ELF-1 (cell line): ENCODE results near the gene CTIF.
"Not testable (repeated sequence)": the region's sequence is repeated elsewhere in the genome, so short reads cannot be mapped to it uniquely, and the experiment has no call there.

Experiments
- DNase-seq: peaks from one replicate; pipeline ENCODE4 v3.0.0-alpha.2; 2016; ENCODE audit warnings: low read depth, low spot score

The CTIF gene

DNA sequence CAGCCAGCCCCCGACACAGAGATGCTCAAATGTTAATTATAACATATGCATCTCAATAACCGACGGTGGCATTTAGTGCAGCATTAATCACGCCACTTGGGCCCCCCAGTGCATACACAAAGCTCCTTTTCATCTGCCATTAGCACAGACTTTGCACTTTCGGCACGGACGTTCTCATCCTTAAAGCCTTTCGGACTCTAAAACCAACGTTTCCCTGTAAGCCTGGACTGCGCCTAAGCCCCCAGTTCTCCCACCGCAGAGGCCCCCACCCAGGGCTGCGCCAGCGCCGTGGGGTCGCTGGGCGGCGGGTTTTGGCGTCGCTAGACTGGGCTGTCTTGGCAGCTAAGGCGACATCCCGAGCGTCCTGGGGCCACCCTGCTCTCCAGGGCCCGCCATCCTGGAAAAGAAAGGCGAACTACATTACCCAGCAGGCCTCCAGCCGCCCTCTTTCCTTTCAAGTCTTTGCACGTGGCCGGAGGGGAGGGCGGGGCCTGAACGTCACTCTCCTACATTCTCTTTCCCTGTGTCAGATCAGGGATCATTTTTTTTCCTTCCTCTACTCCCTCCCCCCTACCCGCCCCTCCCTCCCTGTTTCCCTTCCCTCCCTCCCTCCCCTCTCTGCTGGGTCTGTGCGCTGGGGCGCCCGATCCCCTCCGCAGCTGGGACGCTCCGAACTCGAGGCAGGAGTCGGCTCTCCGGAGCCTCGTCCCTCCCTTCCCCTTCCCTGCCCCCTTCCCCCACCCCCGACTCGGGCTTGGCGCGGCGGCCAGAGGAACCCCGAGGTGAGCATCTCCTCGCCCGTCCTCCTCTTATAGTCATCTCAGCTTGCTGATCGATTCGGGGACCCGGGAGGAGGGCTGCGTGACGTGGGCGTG lies at the start of gene CTIF:
Gene CTIF, plus strand, starts transcription at position 501 of the 875 bp plus-strand sequence. CDS start 80,535 bp downstream, outside the sequence.
- DNase-seq = peak; percentile 99

DNA sequence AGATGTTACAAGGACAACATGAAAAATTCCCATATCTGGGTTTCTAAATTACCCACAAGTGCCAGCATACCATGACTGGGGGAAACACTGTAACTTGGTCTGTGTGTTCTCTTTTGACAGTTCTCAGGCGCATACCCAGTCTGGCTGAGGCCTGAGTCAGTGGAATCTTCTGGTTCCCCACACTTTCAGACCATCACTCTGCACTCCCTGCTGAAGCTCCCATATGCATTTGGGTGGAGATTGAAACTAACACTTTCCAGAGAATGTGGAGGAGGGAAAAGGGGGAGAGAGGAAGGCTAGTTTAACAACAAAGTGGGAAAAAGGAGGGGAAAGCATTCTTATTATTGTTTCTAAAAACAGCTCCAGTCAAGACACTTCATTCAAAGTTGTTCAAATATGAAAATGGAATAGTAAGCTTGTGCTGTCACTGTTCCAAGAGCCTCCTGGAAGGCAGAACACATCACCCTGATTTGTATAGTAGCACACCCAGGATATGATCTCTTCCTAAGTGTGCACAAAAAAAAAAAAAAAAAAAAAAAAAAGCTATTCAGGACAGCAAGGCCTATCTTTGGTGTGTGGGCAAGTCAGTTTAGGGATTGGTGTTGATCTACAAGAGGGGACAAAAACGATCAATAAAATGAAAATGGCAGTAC lies 48.1 kb upstream of the CTIF start:
- no peak for DNase-seq

DNA sequence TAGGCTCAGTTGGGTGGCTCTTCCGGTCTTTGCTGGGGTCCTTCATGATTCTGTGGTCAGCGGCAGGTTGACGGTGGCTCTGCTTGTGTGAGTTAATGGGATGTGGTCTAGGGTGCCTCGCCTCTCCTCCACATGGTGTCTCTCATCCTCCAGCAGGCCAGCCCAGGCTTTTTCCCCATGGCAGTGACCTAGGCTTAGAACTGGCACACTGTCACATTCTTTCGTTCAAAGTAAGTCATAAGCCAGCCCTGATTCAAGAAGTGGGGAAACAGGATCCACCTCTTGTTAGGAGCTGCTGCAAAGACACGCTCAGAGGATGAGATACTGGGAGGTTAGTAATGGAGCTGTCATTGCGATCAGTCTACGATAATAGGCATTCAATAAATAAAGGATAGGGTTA lies 46.0 kb upstream of the CTIF start:
- no peak for DNase-seq

DNA sequence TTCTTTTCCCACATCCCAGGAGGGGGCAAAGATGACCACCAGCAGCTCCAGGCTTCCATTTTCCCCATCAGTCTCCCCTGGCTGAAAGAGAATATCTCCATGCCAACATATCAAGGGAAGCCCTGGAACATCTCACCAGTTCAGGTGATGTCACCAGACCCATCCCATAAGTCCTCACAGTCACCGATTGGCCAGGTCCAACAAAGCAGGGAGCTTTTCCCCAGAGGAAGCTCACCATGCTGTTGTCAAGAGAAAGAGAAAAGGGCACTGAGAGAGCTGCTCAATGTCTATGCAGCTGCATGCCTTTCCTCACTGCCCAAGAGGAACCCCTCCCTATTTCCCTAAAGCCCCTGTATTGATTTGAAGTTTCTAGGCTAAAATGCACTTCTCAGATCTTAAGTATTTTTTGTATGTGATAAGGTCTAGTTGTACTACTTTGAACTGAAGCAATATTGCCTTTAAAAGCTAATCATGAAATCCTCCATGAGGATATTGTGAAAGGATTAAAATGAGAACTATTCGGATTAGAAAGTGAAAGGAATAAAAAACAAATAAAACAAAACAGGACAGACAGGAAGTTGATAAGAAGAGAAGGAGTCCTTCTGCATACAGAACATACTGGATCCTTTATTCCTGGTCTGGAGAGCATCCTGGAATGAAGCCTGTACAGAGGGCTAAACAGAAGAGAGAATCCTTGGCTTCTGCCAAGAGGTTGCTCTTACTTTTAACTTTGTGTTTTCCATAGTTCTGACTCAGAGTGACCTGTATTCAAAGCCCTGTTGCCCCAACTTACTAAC lies 45.2 kb upstream of the CTIF start:
- no peak for DNase-seq

DNA sequence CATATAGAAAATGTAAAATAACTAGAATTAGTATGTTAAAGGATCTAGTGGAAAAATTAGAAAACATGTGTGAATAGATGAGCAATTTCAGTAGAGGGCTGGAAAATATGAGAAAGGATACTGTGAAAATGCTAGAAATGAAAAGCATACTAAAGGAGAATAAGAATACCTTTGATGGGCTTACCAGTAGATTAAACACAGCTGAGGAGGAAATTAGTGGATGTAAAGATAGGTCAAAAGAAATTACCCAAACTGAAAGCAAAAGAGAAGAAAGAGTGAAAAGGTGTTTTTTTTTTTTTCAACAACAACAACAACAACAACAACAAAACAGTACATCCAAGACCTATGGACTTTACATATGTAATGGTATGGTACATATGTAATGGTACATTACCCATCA lies 41.0 kb upstream of the CTIF start:
- DNase-seq = no peak

DNA sequence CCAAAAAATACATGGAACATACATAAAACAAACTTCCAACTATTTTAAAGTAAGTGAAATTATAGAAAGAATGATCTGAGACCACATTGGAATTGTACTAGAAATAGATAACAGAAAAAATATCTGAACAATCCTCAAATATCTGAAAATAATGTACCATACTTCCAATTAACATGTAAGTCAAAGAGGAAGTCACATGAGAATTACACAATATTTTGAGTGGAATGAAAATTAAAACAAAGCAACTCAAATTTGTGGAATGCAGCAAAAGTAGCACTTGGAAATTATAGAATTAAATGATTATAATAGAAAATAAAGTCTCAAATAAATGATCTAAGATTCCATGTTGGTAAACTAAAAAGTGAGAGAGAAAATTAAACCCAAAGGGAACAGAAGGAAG lies 38.3 kb upstream of the CTIF start:
- no peak for DNase-seq

DNA sequence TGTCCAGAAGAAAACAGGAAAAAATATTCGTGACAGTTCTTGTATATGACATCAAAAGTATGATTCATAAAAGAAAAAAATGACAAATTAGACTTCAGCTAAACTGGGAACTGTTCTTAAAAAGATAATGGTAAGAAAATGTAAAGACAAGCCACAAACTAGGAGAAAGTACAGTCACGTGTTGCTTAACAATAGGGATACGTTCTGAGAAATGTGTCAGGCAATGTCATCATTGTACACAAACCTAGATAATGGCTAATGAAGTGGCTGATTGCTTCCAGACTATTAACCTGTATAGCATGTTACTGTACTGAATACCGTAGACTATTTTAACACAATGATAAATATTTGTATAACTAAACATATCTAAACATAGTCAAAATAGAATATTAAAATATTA lies 35.9 kb upstream of the CTIF start:
- no peak for DNase-seq

DNA sequence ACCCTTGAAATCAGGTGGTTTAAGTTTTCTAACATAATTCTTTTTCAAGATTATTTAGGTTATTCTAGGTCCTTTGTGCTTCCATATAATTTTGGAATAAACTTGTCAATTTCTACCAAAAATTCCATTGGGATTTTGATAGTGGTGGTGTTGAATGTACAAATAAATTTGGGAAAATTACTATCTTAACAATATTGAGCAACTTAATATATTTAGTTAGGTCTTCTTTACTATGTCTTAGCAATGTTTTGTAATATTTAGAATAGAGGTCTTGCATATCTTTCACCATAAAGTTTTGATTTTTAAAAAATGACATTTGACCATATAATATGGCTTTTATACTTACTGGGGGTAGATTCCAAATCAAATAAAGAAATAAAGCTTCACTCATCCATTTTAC lies 34.0 kb upstream of the CTIF start:
- DNase-seq = no peak

DNA sequence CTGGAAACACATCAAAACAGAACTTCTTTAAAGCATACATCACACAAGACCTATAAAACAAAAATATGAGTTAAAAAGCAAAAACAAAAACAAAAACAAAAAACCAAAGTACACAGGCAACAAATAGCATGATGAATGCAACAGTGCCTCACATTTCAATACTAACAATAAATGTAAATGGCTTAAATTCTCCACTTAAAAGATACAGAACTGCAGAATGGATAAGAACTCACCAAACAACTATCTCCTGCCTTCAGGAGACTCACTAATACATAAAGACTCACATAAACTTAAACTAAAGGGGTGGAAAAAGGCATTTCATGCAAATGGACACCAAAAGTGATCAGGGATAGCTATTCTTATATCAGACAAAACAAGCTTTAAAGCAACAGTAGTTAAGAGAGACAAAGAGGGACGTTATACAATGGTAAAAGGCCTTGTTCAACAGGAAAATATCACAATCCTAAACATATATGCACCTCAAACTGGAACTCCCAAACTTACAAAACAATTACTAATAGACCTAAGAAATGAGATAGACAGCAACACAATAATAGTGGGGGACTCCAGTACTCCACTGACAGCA lies 31.8 kb upstream of the CTIF start:
- not testable (repeated sequence) for DNase-seq

DNA sequence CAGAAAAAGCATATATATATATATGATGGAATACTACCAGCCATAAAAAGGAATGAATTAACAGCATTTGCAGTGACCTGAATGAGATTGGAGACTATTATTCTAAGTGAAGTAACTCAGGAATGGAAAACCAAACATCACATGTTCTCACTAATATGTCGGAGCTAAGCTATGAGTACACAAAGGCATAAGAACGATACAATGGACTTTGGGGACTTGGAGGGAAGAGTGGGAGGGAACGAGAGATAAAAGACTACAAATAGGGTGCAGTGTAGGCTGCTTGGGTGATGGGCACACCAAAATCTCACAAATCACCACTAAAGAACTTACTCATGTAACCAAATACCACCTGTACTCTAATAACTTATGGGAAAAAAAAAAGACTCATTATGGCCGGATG lies 26.3 kb upstream of the CTIF start:
- DNase-seq = not testable (repeated sequence)

DNA sequence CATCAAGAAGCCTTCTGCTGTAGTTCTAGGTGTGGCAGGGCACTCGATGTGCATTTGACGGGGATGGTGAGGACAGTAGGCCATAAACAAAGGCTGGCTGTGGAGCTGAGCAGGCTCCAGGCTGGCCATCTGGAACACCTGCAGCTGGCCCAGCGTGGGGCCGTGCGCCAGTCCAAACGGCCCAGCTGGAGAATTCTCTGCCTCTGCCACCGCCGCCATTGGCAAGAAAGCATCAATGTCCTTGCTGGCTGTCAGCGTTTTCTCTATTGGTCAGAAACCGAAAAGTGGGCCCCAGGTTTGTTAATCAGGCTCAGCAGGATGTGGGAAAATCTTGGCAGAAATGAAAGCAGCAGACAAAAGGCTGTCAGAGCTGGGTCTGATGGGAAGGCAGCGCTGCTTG lies 24.0 kb upstream of the CTIF start:
- no peak for DNase-seq

DNA sequence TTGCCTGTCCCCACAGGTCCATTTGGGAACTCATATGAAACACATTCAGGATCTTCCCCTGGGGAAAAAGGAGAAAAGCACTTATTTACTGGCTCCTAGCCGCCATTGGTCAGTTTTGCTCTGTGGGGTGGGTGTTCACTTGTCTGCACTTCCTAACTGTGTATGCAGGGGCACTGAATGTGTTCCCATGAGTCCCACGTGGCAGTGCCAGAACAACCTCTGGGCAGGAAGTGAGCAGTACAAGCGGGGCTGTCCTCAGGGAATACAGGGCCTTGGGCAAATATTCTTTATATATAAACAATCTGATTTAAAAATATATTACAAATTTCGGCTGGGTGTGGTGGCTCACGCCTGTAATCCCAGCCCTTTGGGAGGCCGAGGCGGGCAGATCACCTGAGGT lies 21.8 kb upstream of the CTIF start:
- no peak for DNase-seq

DNA sequence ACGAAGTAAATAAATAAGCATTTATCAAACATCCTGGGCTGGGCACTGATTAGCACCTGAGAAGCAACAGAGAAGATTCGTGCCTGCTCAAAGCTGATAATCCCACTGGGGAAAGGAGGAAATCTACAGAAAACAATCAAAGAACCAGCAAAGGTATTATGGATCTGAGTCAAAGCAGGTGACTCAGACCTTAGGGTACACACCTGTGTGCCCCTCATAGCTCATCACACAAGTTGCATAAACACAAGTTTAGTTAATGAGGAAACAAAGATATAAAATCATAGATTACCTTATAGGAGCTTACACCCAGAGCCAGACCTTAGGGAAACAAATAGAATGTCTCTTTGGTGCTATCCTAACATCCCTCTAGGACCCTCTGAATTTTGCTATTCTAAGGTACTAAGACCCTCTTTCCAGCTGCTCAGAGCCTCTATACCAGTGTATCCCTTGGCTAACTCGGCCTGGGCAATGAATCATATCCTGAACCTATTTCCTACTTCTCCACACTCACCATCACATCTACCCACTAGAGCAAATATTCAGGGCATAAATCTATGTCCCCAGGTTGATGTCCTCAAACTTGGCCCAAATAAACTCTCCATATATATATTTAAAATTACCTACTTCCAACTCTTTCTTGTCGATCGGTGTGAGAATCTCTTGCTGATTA lies 19.3 kb upstream of the CTIF start:
- DNase-seq = no peak

DNA sequence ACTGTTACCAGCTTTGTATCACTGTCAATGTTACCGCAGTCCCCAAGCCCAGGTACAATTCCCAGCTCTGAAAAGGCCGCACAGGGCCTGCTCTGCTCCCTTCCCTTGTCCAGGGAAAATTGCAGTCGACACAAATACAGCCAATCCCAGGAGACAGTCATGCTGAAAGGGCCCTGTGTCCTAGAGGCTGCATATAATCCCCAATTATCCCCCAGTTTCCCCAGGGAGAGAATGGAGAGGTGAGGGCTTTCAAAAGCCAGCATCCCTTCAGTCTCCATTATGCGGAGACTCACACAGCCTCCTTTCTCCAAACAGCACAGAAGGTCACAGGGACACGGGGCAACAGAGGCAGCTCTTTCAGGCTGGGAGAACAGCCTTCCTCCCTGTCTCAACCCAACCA lies 17.1 kb upstream of the CTIF start:
- DNase-seq = no peak

DNA sequence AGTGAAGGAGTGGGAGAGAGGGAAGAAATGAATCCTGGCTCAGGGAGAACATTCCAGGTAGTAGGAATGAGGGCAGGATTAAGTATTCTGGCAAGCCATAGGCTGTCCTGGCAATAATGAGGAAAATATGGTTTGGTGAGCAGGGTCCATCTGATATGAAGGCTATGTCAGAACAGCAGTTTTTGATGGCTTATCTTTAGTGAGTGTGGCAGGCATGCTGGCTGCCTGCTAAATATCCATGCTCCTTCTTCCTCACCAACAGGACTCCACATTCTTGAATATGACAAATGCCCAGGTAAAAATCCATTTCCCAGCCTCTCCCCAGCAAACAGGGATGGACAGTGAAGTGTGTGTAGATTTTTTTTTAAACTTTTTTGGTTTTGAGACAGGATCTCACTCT lies 13.2 kb upstream of the CTIF start:
- DNase-seq = no peak

DNA sequence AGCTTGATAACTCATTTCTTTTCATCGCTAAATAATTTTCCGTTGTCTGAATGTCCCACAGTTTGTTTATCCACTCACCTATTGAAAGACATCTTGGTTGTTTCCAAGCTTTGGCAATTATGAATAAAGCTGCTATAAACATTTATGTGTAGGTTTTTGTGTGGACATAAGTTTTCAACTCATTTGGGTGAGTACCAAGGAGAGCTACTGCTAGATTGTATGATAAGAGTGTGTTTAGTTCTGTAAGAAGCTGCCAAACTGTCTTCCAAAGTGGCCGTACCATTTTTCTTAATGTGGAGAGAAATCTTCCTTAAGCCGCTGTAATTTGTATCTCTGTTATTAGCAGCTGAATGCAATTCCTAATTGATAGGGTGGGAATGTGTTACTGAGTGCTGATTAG lies 11.4 kb upstream of the CTIF start:
- no peak for DNase-seq

DNA sequence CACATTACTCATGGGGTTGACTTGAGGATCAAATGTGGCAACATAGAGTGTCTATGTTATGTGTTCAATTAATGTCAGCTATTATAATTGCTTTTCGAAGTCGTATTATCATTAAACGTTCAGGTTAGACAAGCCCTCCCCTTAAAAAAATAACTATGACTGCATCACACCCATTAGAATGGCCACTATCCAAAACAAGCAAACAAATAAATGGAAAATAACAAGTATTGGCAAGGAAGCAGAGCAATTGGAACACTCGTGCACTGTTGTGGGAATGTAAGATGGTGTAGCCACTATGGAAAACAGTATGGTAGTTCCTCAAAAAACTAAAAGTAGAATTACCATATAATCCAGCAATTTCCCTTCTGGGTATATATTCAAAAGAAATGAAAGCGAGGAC lies 10.0 kb upstream of the CTIF start:
- no peak for DNase-seq

DNA sequence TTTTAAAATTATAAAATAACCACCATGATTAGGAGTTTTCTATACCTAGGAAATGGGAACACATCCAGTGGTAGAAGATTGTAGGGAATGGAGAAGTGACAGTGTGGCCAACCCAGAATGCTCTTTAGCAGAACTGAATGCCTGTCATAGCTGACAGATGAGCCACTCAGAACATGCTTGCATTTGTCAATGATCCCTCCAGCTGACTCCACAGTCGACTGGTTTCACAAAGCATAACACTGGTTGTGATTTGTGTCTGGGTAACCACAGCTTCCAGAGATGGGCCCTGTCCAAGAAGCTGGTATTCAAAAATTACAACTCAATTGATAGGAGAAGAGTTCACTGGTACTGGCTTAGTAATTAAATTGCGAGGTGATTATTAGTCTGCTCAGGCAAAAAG lies 9.0 kb upstream of the CTIF start:
- no peak for DNase-seq

DNA sequence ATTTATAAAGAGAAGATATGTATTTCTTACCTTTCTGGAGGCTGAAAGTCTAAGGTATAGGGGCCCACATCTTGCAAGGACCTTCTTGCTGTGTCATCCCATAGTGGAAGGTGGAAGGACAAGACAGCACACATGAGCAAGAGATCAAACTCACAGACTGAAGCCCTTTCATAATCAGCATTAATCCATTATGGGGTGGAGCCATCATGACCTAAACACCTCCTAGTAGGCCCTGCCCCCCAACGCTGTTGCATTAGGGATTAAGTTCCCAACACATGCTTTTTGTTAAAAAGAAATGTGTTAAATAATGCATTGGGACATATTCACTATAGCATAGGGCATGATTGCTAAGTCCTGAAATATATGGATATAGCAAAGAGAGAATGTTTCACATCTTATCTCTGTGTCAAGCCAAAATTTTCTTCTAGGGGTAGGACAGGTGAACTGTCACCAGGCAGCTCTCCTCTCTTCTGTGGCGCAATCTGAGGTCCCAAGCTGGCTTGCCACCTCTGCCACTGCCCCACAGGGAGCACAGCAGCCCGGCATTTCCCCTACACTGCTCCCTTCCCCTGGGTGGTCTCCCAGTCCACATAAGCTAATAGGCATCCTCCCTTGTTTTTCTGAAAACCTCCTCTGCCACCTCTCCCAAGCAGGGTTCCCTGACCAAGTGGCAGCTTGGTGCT lies 8.3 kb upstream of the CTIF start:
- DNase-seq = no peak

DNA sequence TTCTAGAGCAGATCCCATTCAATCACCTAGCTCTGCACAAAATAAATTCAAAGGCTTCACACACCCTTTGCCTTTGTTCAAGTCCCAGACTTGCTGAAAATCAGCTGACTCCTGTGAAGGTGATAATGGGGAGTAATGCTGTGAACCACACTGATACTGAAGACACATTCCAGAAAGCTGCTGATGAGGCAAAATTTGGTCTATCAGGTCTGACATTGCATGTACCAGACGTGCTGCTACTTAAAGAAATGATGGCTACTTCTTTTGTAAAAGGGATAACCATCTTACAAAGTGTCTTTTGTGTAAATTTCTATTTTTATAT lies 7.8 kb upstream of the CTIF start:
- DNase-seq = no peak

DNA sequence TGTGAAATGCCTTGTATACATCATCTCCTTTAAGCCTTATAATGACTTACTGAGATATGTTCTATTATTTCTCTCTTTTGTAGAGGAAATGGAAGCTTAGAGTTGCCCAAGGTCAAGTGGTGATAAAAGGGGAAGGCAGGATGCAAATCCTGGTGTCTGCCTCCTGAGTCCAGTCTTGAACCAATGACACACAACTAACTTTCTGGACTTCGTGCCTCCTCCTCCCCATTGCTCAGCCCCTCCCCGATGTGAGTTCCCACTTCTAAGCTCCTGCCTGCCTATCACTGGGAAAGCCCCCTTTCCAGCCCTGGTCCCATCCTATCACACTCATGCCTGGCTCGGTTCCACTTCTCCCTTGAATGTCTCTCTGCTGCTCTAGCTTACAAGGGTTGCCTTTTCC lies 6.9 kb upstream of the CTIF start:
- no peak for DNase-seq
